ENCODE data around the gene SCARF2. TPM values are rescaled to one million over a fixed set of nuclear protein-coding genes. Genes with fewer than 3 reads are reported as not detected.
A peak's percentile ranks its signal among the peaks of the same experiment; 100 is the strongest.
"Not testable (repeated sequence)": the region's sequence is repeated elsewhere in the genome, so short reads cannot be mapped to it uniquely, and the experiment has no call there.

Gene SCARF2
- total and polyA plus RNA-seq, 5 donors from 2014 or later, result 0.70 to 6.9 (median 1.5) TPM

DNA sequence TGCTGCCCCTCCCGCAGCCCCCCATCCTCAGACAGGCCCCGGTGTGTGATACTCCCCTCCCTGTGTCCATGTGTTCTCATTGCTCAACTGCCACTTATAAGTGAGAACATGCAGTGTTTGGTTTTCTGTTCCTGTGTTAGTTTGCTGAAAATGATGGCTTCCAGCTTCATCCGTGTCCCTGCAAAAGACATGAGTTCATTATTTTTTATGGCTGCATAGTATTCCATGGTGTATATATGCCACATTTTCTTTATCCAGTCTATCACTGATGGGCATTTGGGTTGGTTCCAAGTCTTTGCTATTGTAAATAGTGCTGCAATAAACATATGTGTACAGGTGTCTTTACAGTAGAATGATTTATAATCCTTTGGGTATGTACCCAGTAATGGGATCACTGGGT is 22.4 kb downstream of the SCARF2 start:
- not testable (repeated sequence) for H3K9me3 Mint-ChIP-seq; H3K27me3 ChIP-seq (ENCODE audit: control insufficient read depth, insufficient read depth, low read length); H3K9me3 ChIP-seq (ENCODE audit: control insufficient read depth in 2 of 2, low read length in 2 of 2); H3K4me1 Mint-ChIP-seq; ATAC-seq (ENCODE audit: low read depth in 2 of 2); DNase-seq; H3K27ac ChIP-seq (ENCODE audit: insufficient read depth, low read length, poor library complexity, severe bottlenecking); H3K4me3 Mint-ChIP-seq; H3K36me3 ChIP-seq (ENCODE audit: control insufficient read depth, insufficient read depth, low read length); H3K4me3 ChIP-seq (ENCODE audit: low read depth, low read length); H3K36me3 Mint-ChIP-seq; H3K27me3 Mint-ChIP-seq; H3K4me1 ChIP-seq (ENCODE audit: control insufficient read depth, insufficient read depth, low read length, poor library complexity, severe bottlenecking)
- peak overlapping the region in 1 of 3 donors; percentile 77 for H3K27ac Mint-ChIP-seq

DNA sequence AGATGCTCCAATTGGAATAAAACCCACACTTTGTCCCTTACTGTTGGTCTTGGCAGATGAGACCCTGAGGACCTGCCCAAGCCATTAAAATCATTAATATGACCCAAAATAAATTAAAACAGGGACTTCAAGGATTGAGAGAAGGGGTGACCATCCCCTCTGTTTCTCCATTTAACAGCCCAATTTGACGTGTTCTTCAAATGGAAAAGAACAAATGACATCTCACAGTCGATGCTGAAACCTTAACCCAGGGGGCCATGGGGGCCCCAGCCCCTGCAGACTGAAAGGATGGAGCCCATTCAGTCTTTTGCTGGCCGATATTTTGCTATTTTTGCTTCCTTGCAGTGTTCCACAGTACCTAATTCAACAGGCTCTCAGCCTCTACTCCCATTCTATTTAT is 23.2 kb downstream of the SCARF2 start:
- Histone ChIP-seq H3K36me3 (ENCODE audit: control insufficient read depth, insufficient read depth, low read length) (no peaks in the 10 kb centered on the region), H3K9me3 (ENCODE audit: control insufficient read depth in 2 of 2, low read length in 2 of 2) (no peaks in the 10 kb centered on the region), H3K27ac (ENCODE audit: insufficient read depth, low read length, poor library complexity, severe bottlenecking) (no peak overlapping the region), H3K4me3 (ENCODE audit: low read depth, low read length) (no peak overlapping the region), H3K27me3 (ENCODE audit: control insufficient read depth, insufficient read depth, low read length) (no peaks in the 10 kb centered on the region), H3K4me1 (ENCODE audit: control insufficient read depth, insufficient read depth, low read length, poor library complexity, severe bottlenecking) (peaks cover 6% of the 10 kb centered on the region)
- Mint-ChIP-seq H3K27ac (no peak overlapping the region), H3K36me3 (no peaks in the 10 kb centered on the region), H3K4me1 (peaks cover 0 to 4% (median 1%) of the 10 kb centered on the region in 4 donors), H3K27me3 (peaks cover 4% of the 10 kb centered on the region), H3K9me3 (no peaks in the 10 kb centered on the region), H3K4me3 (no peak overlapping the region)
- DNase-seq (no peak), ATAC-seq (ENCODE audit: low read depth in 2 of 2) (no peak)

DNA sequence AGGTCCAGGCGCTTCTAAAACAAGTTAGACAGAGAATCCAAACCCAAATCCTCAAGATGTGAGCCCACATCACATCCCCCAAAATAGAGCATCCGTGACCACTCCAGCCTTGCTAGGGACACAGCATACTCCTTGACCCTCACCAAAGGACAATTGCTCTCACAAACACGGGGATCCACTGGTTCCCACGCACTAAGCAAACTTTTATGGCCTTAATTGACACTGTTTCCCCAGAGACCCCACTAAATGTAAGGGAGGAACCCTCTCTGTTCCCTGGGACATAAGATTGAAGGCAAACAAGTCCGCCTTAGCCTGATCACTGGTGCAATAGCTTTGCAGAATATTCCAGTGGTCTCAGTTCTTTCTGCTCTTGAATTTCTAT is 23.6 kb downstream of the SCARF2 start:
- Mint-ChIP-seq H3K36me3 (no peaks in the 10 kb centered on the region), H3K27me3 (peaks cover 4% of the 10 kb centered on the region), H3K27ac (no peak overlapping the region), H3K9me3 (no peaks in the 10 kb centered on the region), H3K4me3 (no peak overlapping the region), H3K4me1 (peaks cover 0 to 4% (median 1%) of the 10 kb centered on the region in 4 donors)
- ATAC-seq (ENCODE audit: low read depth in 2 of 2) (no peak), DNase-seq (no peak)
- Histone ChIP-seq H3K9me3 (ENCODE audit: control insufficient read depth in 2 of 2, low read length in 2 of 2) (no peaks in the 10 kb centered on the region), H3K27me3 (ENCODE audit: control insufficient read depth, insufficient read depth, low read length) (no peaks in the 10 kb centered on the region), H3K36me3 (ENCODE audit: control insufficient read depth, insufficient read depth, low read length) (no peaks in the 10 kb centered on the region), H3K4me3 (ENCODE audit: low read depth, low read length) (no peak overlapping the region), H3K4me1 (ENCODE audit: control insufficient read depth, insufficient read depth, low read length, poor library complexity, severe bottlenecking) (peaks cover 6% of the 10 kb centered on the region), H3K27ac (ENCODE audit: insufficient read depth, low read length, poor library complexity, severe bottlenecking) (no peak overlapping the region)

DNA sequence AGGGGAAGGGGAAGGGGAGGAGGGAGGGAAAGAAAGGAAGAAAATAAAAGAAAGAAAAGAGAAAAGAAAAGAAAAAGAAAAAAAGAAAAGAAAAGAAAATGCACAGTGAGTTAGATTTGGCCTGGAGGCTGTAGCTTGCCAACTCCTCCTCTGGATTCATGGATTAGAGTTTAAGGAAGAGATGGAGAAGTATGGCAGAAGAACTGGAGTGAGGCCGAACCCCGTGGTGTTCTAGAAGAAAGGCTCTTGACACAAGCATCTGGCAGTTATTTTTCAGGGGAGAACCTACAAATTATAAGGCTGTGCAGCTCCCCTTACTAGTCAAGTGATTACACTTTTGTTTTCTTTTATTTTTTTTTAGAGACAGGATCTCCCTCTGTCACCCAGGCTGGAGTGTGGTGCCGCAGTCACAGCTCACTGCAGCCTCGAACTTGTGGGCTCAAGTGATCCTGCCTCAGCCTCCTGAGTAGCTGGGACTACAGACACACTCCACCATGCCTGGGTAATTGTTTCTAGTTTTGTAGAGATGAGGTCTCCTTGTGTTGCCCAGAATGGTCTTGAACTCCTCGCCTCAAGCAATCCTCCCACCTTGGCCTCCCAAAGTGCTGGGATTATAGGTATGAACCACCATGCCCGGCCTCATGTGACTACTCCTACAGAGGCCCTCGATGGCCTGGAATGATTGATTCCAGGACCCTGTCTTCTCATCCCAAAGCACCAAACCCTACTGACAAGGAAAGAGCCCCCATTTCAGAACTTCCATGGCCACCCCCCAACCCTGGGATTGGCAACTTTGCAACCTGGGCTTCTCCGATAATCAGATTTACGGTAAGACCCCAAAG is 24.2 kb downstream of the SCARF2 start:
- no peak for DNase-seq
- H3K4me3 Mint-ChIP-seq, result no peak overlapping the region
- peaks cover 6% of the 10 kb centered on the region for H3K4me1 ChIP-seq (ENCODE audit: control insufficient read depth, insufficient read depth, low read length, poor library complexity, severe bottlenecking)
- no peak overlapping the region for H3K4me3 ChIP-seq (ENCODE audit: low read depth, low read length)
- ATAC-seq (ENCODE audit: low read depth in 2 of 2), result no peak
- no peak overlapping the region for H3K27ac ChIP-seq (ENCODE audit: insufficient read depth, low read length, poor library complexity, severe bottlenecking)
- H3K9me3 ChIP-seq (ENCODE audit: control insufficient read depth in 2 of 2, low read length in 2 of 2), result no peaks in the 10 kb centered on the region
- H3K27me3 ChIP-seq (ENCODE audit: control insufficient read depth, insufficient read depth, low read length), result no peaks in the 10 kb centered on the region
- H3K36me3 Mint-ChIP-seq, result no peaks in the 10 kb centered on the region
- no peaks in the 10 kb centered on the region for H3K36me3 ChIP-seq (ENCODE audit: control insufficient read depth, insufficient read depth, low read length)
- H3K27me3 Mint-ChIP-seq, result peaks cover 4% of the 10 kb centered on the region
- H3K27ac Mint-ChIP-seq, result no peak overlapping the region
- H3K4me1 Mint-ChIP-seq, result peaks cover 0 to 3% (median 0%) of the 10 kb centered on the region in 4 donors
- no peaks in the 10 kb centered on the region for H3K9me3 Mint-ChIP-seq

DNA sequence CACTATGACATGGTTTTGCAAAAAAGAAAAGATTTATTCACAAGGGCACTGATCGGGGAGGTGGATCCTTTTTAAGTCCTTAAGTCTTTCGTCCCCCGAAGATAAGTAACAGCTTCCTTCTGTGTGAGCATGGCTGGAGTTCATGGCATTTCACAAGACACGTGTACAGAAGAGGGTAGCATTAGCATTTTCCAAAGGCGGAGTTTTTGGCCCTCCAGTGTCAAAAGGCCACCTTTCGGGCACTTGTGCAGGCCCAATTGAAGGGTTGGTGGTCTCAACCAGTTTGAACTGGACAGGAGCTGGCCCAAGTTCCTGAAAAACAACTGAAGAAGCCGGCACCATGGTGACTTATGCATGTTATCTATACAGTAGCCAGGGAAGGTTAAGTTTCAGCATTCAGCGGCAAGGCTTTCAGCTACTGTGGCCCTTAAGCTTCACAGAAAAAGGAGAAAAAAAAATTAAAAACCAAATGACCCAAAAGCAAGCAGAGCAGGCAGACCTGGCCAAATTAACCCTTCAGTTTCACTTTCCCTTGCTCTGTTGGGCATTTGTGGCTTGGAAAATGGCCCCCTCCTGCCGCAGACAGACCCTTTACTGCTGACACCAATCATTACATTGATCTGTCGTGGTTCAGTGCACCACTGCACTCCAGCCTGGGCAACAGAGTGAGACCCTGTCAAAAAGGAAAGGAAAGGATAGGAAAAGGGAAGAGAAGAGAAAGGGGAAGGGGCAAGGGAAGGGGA is 25.0 kb downstream of the SCARF2 start:
- no peak for ATAC-seq (ENCODE audit: low read depth in 2 of 2)
- no peak for DNase-seq
- Mint-ChIP-seq H3K36me3 (no peaks in the 10 kb centered on the region), H3K4me1 (no peaks in the 10 kb centered on the region), H3K27me3 (peaks cover 4% of the 10 kb centered on the region), H3K9me3 (no peaks in the 10 kb centered on the region), H3K27ac (no peak overlapping the region), H3K4me3 (no peak overlapping the region)
- no peaks in the 10 kb centered on the region for H3K27me3 ChIP-seq (ENCODE audit: control insufficient read depth, insufficient read depth, low read length)
- no peaks in the 10 kb centered on the region for H3K9me3 ChIP-seq (ENCODE audit: control insufficient read depth in 2 of 2, low read length in 2 of 2)
- H3K4me3 ChIP-seq (ENCODE audit: low read depth, low read length), result no peak overlapping the region
- no peaks in the 10 kb centered on the region for H3K4me1 ChIP-seq (ENCODE audit: control insufficient read depth, insufficient read depth, low read length, poor library complexity, severe bottlenecking)
- no peaks in the 10 kb centered on the region for H3K36me3 ChIP-seq (ENCODE audit: control insufficient read depth, insufficient read depth, low read length)
- no peak overlapping the region for H3K27ac ChIP-seq (ENCODE audit: insufficient read depth, low read length, poor library complexity, severe bottlenecking)

DNA sequence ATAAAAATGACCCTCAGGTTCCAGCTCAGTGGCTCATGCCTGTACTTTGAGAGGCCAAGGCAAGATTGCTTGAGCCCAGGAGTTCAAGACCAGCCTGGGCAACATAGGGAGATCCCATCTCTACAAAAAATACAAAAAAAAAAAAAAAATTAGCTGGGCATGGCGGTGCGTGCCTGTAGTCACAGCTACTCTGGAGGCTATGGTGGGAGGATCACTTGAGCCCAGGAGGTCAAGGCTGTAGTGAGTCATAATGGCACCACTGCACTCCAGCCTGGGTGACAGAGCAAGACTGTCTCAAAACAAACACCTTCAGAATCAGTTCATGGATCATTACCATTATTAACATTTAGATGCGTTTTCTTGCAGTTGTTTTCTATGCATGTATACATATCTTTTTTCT is 28.2 kb downstream of the SCARF2 start:
- peaks cover 14% of the 10 kb centered on the region for H3K36me3 Mint-ChIP-seq
- not testable (repeated sequence) for H3K27me3 ChIP-seq (ENCODE audit: control insufficient read depth, insufficient read depth, low read length); H3K9me3 ChIP-seq (ENCODE audit: control insufficient read depth in 2 of 2, low read length in 2 of 2); H3K4me3 ChIP-seq (ENCODE audit: low read depth, low read length); H3K27me3 Mint-ChIP-seq; H3K9me3 Mint-ChIP-seq; DNase-seq; H3K4me1 Mint-ChIP-seq; H3K4me1 ChIP-seq (ENCODE audit: control insufficient read depth, insufficient read depth, low read length, poor library complexity, severe bottlenecking); H3K27ac ChIP-seq (ENCODE audit: insufficient read depth, low read length, poor library complexity, severe bottlenecking); H3K27ac Mint-ChIP-seq; H3K4me3 Mint-ChIP-seq; ATAC-seq (ENCODE audit: low read depth in 2 of 2)
- H3K36me3 ChIP-seq (ENCODE audit: control insufficient read depth, insufficient read depth, low read length), result peaks cover 11% of the 10 kb centered on the region

DNA sequence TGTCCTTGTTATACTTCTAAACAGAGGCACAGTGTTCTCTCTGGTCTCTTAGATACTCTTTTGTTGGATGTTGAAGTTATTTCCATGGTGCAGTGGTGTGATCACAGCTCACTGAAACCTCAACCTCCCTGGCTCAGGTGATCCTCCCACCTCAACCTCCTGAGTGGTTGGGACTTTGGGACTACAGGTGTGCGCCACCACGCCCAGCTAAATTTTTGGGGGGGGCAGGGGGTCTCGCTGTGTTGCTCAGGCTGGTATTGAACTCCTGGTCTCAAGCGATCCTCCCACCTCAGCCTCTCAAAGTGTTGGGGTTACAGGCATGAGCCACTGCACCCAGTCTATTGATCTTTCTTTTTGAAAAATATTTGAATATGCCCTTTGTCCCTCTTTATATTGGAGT is 28.7 kb downstream of the SCARF2 start:
- H3K27me3 Mint-ChIP-seq, result no peaks in the 10 kb centered on the region
- DNase-seq (no peak), ATAC-seq (ENCODE audit: low read depth in 2 of 2) (no peak)
- peaks cover 0 to 3% (median 1%) of the 10 kb centered on the region in 4 donors for H3K4me1 Mint-ChIP-seq
- H3K4me3 Mint-ChIP-seq, result no peak overlapping the region
- Histone ChIP-seq H3K9me3 (ENCODE audit: control insufficient read depth in 2 of 2, low read length in 2 of 2) (no peaks in the 10 kb centered on the region), H3K27ac (ENCODE audit: insufficient read depth, low read length, poor library complexity, severe bottlenecking) (no peak overlapping the region), H3K27me3 (ENCODE audit: control insufficient read depth, insufficient read depth, low read length) (no peaks in the 10 kb centered on the region), H3K4me3 (ENCODE audit: low read depth, low read length) (no peak overlapping the region), H3K36me3 (ENCODE audit: control insufficient read depth, insufficient read depth, low read length) (peaks cover 11% of the 10 kb centered on the region), H3K4me1 (ENCODE audit: control insufficient read depth, insufficient read depth, low read length, poor library complexity, severe bottlenecking) (no peaks in the 10 kb centered on the region)
- peaks cover 15% of the 10 kb centered on the region for H3K36me3 Mint-ChIP-seq
- H3K9me3 Mint-ChIP-seq, result no peaks in the 10 kb centered on the region
- H3K27ac Mint-ChIP-seq, result peak overlapping the region in 1 of 3 donors; percentile 15
